K562 (cell line): ENCODE results near the gene B3GAT3. TPM values are rescaled to one million over a fixed set of nuclear protein-coding genes. Genes with fewer than 3 reads are reported as not detected.

Experiments used
- ARID2 ChIP-seq: fragments of 450-650 bp; IDR thresholded peaks from 2 replicates; pipeline ENCODE4 v1.6.1; 2017; ENCODE audit warnings: antibody characterized with exemption, mild to moderate bottlenecking
- CBX8 ChIP-seq: fragments of 200-600 bp; sonication (generic); IDR thresholded peaks from 2 replicates; pipeline ENCODE4 v1.6.1; 2012; ENCODE audit warnings: borderline replicate concordance, mixed run types, low read depth, mild to moderate bottlenecking, moderate library complexity, mixed read lengths, low read length, control low read depth, inconsistent platforms; ENCODE audit not compliant: poor library complexity, severe bottlenecking; ENCODE audit errors: extremely low read depth
- CREM ChIP-seq: IDR thresholded peaks from 2 replicates; pipeline ENCODE4 v1.6.1; 2014; ENCODE audit warnings: antibody characterized with exemption, low read depth
- HNRNPH1 ChIP-seq: fragments of 200-400 bp; formaldehyde crosslinking; optimal IDR thresholded peaks from 2 replicates; pipeline ENCODE3; 2017; ENCODE audit warnings: low read depth, mild to moderate bottlenecking, low read length, moderate library complexity
- KDM2B ChIP-seq: fragments of 250-450 bp; sonication (Bioruptor Pico); IDR thresholded peaks from 2 replicates; pipeline ENCODE4 v1.8.0; 2021; ENCODE audit warnings: mild to moderate bottlenecking, moderate library complexity
- RBFOX2 ChIP-seq: fragments of 200-400 bp; formaldehyde crosslinking; IDR thresholded peaks from 2 replicates; pipeline ENCODE4 v1.6.1; 2017; ENCODE audit warnings: low read depth, mild to moderate bottlenecking, low read length, moderate library complexity
- SMARCA4 ChIP-seq: fragments of 450-650 bp; IDR thresholded peaks from 2 replicates; pipeline ENCODE4 v1.6.1; 2016
- ZNF239 ChIP-seq: fragments of 250-450 bp; sonication (Bioruptor Pico); IDR thresholded peaks from 2 replicates; pipeline ENCODE4 v1.4.0; 2020; ENCODE audit warnings: mild to moderate bottlenecking
- ZNF75A ChIP-seq: fragments of 450-650 bp; formaldehyde crosslinking; IDR thresholded peaks from 2 replicates; pipeline ENCODE4 v1.4.0; 2020; ENCODE audit warnings: mild to moderate bottlenecking
- polyA plus RNA-seq, 8 experiments: library from polyadenylated mRNA; depleted of rRNA in 4 of 8; stranded (reverse) in 5 of 8; unstranded in 3 of 8; fragments of >200 nt; fragmentation: Nextera tagmentation in 2 of 8; fragmentation: Illumina TruSeq in 1 of 8; extraction: Ambion mirVana in 2 of 8; extraction: Trizol in 1 of 8; gene quantifications; 2 replicates each; pipeline versions ENCODE4 v1.2.1 to v1.2.3, GENCODE V29; 2011 to 2014; ENCODE audit warnings: inconsistent platforms in 1 of 8, missing spikeins in 1 of 8
- total RNA-seq, 7 experiments: library from RNA; depleted of rRNA in 6 of 7; stranded (reverse); fragments of >200 nt in 6 of 7; fragmentation: Illumina TruSeq in 2 of 7; extraction: Trizol in 2 of 7; gene quantifications; 2 replicates each; pipeline versions ENCODE4 v1.2.1 to v1.2.3, GENCODE V29; 2011 to 2021; ENCODE audit warnings: low replicate concordance in 1 of 7
- TF ChIP-seq, protein P1 (sequence below), 3 experiments: fragments of 200-800 bp in 1 of 3; fragments of 250-450 bp in 1 of 3; fragments of 450-650 bp in 1 of 3; sonication (Bioruptor Pico) in 1 of 3; sonication (Bioruptor generic) in 1 of 3; formaldehyde crosslinking in 1 of 3; IDR thresholded peaks; 2 replicates each; pipeline versions ENCODE4 v1.6.1 to v1.8.0; 2016 to 2022; ENCODE audit warnings: mild to moderate bottlenecking in 2 of 3, missing genetic modification characterization in 2 of 3, missing compliant biosample characterization in 1 of 3, moderate library complexity in 1 of 3
- TF ChIP-seq, protein P2 (sequence below), 2 experiments: fragments of 450-650 bp in 1 of 2; IDR thresholded peaks; 2 replicates each; pipeline ENCODE4 v1.6.1; 2011 to 2017; ENCODE audit warnings: low read depth in 2 of 2, antibody characterized with exemption in 1 of 2, borderline replicate concordance in 1 of 2, low read length in 1 of 2, mild to moderate bottlenecking in 1 of 2, mixed read lengths in 1 of 2; ENCODE audit not compliant: control insufficient read depth in 1 of 2
- TF ChIP-seq, protein P3 (sequence below): sonication (generic); formaldehyde crosslinking; IDR thresholded peaks from 2 replicates; pipeline ENCODE4 v1.4.0; 2020; ENCODE audit warnings: mild to moderate bottlenecking, missing genetic modification reagents
- TF ChIP-seq, protein P4 (sequence below): IDR thresholded peaks from 2 replicates; pipeline ENCODE4 v1.6.1; 2012; ENCODE audit warnings: low read depth, low read length, improper control_type of control experiment, borderline replicate concordance

B3GAT3 gene
- total and polyA plus RNA-seq, 9 of the 15 experiments (the other 6 are each of a cell fraction or from before 2014, with no cell fraction given) = 0.30 to 64.0 (median 21.4) TPM

GRCh38 chr11:62574363-62575071 lies 47.3 kb downstream of the B3GAT3 start (continued):
- TF ChIP-seq, protein P1, sequence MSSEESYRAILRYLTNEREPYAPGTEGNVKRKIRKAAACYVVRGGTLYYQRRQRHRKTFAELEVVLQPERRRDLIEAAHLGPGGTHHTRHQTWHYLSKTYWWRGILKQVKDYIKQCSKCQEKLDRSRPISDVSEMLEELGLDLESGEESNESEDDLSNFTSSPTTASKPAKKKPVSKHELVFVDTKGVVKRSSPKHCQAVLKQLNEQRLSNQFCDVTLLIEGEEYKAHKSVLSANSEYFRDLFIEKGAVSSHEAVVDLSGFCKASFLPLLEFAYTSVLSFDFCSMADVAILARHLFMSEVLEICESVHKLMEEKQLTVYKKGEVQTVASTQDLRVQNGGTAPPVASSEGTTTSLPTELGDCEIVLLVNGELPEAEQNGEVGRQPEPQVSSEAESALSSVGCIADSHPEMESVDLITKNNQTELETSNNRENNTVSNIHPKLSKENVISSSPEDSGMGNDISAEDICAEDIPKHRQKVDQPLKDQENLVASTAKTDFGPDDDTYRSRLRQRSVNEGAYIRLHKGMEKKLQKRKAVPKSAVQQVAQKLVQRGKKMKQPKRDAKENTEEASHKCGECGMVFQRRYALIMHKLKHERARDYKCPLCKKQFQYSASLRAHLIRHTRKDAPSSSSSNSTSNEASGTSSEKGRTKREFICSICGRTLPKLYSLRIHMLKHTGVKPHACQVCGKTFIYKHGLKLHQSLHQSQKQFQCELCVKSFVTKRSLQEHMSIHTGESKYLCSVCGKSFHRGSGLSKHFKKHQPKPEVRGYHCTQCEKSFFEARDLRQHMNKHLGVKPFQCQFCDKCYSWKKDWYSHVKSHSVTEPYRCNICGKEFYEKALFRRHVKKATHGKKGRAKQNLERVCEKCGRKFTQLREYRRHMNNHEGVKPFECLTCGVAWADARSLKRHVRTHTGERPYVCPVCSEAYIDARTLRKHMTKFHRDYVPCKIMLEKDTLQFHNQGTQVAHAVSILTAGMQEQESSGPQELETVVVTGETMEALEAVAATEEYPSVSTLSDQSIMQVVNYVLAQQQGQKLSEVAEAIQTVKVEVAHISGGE (CRISPR knock-in tag; IDR thresholded peaks at IDR 0.05) = no peak; a peak in 1 of 6 replicates
- TF ChIP-seq, protein P2, sequence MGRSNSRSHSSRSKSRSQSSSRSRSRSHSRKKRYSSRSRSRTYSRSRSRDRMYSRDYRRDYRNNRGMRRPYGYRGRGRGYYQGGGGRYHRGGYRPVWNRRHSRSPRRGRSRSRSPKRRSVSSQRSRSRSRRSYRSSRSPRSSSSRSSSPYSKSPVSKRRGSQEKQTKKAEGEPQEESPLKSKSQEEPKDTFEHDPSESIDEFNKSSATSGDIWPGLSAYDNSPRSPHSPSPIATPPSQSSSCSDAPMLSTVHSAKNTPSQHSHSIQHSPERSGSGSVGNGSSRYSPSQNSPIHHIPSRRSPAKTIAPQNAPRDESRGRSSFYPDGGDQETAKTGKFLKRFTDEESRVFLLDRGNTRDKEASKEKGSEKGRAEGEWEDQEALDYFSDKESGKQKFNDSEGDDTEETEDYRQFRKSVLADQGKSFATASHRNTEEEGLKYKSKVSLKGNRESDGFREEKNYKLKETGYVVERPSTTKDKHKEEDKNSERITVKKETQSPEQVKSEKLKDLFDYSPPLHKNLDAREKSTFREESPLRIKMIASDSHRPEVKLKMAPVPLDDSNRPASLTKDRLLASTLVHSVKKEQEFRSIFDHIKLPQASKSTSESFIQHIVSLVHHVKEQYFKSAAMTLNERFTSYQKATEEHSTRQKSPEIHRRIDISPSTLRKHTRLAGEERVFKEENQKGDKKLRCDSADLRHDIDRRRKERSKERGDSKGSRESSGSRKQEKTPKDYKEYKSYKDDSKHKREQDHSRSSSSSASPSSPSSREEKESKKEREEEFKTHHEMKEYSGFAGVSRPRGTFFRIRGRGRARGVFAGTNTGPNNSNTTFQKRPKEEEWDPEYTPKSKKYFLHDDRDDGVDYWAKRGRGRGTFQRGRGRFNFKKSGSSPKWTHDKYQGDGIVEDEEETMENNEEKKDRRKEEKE (IDR thresholded peaks at IDR 0.05; ENCODE audit: borderline replicate concordance in 1 of 2, control insufficient read depth in 1 of 2, low read depth in 2 of 2, low read length in 1 of 2) = no peak
- no peak for TF ChIP-seq ZNF75A (CRISPR knock-in tag)
- peak; percentile 13 for TF ChIP-seq RBFOX2
- peak; percentile 21; the same call in 1 of the 2 replicates for TF ChIP-seq SMARCA4
- TF ChIP-seq, protein P3, sequence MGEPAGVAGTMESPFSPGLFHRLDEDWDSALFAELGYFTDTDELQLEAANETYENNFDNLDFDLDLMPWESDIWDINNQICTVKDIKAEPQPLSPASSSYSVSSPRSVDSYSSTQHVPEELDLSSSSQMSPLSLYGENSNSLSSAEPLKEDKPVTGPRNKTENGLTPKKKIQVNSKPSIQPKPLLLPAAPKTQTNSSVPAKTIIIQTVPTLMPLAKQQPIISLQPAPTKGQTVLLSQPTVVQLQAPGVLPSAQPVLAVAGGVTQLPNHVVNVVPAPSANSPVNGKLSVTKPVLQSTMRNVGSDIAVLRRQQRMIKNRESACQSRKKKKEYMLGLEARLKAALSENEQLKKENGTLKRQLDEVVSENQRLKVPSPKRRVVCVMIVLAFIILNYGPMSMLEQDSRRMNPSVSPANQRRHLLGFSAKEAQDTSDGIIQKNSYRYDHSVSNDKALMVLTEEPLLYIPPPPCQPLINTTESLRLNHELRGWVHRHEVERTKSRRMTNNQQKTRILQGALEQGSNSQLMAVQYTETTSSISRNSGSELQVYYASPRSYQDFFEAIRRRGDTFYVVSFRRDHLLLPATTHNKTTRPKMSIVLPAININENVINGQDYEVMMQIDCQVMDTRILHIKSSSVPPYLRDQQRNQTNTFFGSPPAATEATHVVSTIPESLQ (CRISPR knock-in tag) = no peak
- TF ChIP-seq, protein P4, sequence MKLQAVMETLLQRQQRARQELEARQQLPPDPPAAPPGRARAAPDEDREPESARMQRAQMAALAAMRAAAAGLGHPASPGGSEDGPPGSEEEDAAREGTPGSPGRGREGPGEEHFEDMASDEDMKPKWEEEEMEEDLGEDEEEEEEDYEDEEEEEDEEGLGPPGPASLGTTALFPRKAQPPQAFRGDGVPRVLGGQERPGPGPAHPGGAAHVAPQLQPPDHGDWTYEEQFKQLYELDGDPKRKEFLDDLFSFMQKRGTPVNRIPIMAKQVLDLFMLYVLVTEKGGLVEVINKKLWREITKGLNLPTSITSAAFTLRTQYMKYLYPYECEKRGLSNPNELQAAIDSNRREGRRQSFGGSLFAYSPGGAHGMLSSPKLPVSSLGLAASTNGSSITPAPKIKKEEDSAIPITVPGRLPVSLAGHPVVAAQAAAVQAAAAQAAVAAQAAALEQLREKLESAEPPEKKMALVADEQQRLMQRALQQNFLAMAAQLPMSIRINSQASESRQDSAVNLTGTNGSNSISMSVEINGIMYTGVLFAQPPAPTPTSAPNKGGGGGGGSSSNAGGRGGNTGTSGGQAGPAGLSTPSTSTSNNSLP = no peak
- no peak for TF ChIP-seq CBX8
- TF ChIP-seq CREM = peak; percentile 2; the same call in 1 of the 2 replicates
- TF ChIP-seq KDM2B (CRISPR knock-in tag) = no peak
- no peak for TF ChIP-seq ZNF239 (CRISPR knock-in tag)
- TF ChIP-seq HNRNPH1 = no peak
- no peak for TF ChIP-seq ARID2
